Stimulated activated CD4-positive, alpha-beta T cell treated with anti-CD3 and anti-CD28 coated beads, TNF-alpha, amount 100 ng/mL, for 1 hour (primary cell): ENCODE results near the gene MYL10.
"Not testable (repeated sequence)": the region's sequence is repeated elsewhere in the genome, so short reads cannot be mapped to it uniquely, and the experiment has no call there.

Experiments used
- DNase-seq, 3 donors: peaks; one replicate each; pipeline ENCODE4 v3.0.0-alpha.2; 2020; ENCODE audit warnings: low read depth in 3 of 3, low spot score in 1 of 3

Gene MYL10

DNA sequence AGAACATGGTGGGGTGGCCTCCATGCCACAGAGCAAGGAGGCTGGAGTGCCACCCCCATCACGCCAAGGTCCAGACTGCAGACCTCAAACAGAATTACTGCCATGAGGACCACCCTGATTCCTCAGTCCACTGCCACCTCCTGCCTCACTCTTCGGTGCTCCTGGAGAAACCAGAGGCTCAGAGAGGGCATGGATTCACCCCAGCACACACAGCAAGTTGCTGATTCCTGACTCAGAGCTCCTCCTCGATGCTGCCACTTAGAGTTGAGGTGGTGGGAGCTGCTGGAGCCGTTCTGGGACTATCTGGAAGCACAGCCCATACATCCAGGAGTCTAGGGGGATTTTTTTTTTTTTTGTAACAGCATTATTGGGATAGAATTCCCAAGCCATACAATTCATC lies 22.0 kb upstream of the MYL10 start:
- DNase-seq: no peak

DNA sequence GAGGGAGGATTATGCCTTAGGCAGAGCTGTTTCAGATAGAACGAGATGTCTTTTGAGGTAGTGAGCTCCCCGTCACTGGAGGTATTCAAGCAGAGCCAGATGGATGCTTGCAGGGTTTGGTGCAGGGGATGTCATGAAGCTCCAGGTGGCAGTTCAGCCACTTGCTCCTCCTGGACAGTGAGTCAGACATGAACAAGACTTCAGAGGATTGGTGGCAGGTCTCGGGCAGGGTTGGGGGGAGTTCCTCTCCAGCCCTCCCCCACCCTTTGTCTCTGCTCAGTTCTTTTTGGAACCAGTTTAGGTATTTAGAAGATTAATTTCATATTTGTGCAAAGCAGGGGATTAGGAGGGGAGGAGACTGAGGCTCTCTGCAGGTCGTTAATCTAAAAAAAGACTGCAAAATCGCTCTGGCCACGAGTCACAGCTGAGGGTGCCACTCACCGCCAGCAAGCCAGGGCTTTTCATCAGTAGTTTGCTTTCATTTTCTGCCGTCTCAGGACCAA lies 21.5 kb upstream of the MYL10 start:
- DNase-seq: no peak

DNA sequence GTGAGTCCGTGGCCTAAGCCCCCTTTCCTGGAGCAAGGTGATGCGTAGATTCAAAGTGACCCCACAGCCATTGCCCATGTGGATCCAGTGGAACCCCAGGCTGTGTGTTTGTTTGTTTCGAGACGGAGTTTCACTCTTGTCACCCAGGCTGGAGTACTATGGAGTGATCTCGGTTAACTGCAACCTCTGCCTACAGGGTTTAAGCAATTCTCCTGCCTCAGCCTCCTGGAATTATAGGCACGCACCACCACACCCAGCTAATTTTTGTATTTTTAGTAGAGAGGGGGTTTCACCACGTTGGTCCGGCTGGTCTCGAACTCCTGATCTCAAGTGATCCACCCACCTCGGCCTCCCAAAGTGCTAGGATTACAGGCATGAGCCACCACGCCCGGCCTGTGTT lies 18.8 kb upstream of the MYL10 start:
- DNase-seq: not testable (repeated sequence)

DNA sequence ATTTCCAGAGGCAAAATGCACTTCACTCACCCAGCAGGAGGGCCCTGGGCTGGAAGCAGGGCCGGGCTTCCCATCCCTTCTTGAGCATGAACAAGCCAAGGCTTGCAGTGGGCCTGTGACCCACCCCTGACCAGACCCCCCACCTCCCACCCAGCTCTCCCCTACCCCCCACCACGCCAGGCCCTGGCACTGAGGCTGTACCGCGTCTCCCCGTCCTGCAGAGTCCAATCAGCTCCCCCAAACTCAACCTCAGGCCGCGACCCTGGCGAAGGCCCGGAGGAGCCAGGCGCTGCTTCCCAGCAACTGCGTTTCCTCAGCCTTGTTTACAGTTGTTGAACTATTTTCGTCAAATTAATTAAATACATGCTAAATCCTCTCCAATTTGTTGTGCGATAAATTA lies 16.9 kb upstream of the MYL10 start:
- DNase-seq: no peak

DNA sequence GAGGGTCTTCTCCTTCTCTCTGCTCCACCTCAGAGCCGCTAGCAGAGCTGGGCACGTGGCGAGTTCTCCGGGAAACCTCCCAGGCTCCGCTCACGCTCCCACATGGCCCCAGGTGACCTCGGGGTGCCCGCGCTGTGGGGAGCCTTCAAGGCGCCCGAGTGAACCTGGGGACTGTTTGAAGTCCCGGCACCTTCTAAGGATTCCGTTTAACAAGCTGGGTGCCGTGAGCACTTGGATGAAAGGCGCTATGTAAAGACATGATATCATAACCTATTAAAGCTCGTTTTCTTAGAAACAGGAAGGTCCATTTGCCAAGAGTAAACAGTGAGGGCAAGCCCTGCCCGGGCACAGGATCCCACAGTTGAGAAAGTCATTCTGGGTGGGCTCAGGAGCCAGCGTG lies 15.8 kb upstream of the MYL10 start:
- no peak for DNase-seq

DNA sequence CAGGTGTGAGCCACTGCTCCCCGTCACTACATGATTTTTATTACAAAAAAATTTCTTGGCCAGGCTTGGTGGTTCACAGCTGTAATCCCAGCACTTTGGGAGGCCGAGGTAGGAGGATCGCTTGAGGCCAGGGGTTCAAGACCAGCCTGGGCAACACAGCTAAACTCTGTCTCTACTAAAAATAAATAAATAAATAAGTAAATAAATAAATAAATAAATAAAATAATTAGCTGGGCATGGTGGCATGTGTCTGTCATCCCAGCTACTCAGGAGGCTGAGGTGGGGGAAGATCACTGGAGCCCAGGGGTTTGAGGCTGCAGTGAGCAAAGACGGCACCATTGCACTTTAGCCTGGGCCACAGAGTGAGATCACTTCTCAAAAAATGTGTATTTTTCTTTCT lies 10.0 kb upstream of the MYL10 start:
- not testable (repeated sequence) for DNase-seq

DNA sequence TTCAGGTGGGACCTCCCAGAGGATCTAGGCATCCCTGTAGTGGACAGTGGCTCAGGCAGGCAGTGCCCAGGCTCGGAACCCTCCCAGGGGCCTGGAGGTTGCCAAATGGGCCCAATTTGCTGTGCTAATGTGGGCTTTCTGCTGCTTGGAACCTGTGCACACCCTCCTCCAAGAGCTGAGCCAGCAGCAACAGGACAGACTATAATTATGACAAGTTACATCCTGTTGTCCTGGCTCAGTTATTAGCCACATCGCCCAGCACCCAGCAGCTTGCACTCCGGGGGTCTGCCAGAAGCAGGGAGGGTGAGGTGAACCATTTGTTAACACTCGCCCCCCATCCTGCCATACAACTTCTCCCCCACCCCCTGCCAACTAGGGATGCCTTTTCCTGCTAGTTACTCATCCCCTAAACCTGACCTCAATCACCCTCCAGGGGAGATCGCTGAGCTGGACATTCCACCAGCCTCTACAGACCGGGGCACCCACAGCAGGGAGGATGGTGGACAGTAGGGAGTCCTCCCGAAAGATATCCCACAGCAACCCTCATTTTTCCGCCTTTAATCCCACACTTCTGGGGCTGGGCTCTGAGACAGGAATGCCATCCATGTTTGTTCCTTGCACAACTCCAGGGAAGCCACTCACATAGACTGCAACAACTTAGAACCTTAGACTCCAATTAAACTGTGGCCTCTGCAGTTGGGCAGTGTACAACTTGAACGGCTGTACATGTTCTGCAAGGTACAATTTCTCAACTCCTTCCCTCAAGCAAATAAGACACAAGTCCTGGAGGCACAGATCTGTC lies 7.9 kb upstream of the MYL10 start:
- DNase-seq: no peak

DNA sequence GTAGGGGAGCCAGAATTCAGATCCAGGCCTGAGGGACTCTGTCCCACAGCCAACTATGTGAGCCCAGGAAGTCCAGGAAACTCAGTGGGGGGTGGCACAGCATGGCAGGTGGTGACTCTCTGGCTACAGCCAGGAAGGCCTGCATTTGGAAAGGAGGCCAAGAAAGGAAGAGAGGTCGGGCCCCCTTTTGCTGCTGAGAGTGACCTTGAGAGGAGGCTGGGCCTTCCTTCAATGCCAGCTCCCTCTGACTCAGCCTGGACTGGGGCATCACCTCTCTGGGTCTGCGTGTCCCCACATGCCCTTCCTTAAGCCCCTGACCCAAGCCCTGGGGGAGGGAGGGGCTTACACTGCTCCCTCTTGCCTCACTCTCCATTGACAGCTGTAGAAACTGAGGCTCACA lies 6.4 kb upstream of the MYL10 start:
- DNase-seq: no peak

DNA sequence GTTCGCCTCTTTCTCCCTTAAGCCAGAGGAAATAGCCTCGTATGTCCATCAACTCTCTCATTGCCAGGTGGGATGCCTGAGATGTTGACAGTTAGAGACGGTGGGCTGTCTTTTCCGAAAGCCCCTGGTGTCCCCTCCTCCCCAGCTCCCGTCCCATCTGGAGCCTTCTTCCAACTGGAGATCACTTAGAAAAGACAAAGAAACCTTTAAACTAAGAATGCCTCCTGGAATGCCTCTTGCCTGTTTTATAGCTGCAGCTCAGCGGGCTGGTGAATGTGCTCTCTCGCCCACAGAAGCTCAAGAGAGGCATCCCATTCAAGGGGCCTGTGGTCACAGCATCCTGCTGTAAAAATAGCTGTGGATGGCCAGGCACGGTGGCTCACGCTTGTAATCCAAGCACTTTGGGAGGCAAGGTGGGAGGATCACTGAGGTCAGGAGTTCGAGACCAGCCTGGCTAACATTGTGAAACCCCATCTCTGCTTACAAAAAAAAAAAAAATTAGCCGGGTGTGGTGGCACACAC lies 5.2 kb upstream of the MYL10 start:
- no peak for DNase-seq

DNA sequence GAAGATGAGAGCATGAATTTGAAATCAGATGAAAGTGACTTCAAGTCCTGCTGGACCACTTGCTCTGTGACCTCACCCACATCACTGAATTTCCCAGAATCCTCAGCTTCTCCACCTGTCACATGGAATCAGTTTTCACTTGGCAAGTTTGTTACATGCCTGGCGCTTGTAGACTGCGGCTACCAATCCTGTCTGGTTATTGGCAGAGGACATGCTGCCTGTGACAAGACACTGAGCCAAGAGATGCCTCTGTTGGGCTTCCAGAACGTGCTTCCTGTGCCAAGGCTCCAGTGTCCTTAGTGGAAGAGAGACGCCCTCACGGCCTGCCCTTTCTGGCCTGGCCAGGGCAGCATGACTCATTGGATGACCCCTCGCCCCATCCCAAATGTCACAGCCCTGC lies 4.4 kb upstream of the MYL10 start:
- DNase-seq: no peak

DNA sequence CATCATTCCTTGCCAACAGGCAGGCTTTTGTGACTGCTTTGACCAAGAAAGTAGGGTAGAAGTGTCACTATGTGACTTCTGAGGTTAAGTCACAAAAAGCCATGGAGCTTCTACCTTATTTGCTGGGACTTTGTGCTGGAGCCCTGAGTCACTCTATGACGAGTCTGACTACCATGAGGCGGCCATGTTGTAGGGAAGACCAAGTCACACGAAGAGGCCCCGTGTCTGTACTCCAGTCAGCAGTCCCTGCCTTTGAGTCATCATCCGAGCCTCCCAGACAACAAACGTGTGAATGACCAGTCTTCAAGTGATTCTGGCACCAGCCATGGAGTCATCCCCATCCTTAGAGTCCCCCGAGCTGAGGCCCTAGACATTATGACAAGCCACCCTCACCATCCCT lies 3.5 kb upstream of the MYL10 start:
- no peak for DNase-seq

DNA sequence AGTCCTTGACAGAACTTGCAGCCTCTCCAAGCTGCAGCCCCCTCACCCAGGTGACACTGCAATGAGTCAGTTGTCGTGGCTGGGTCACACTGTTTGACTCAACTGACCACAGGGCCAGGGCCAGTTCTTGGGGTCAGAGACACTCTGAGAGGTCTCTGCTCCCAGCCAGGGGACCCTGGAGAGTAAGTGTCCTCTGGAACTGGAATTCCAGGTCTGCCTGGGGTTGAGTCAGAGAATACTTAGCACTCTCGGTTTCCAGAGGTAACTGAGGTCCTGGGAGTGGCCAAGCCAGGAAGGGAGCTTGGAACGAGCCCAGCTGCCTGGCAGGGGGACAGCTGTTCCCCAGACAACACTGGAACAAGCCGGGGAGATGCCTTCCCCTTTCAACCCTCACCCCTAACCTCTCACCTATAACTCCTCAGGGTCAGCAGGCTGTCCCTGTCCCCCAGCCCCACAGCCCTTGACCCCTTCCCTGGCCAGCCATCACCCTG lies 2.2 kb upstream of the MYL10 start:
- DNase-seq: no peak

DNA sequence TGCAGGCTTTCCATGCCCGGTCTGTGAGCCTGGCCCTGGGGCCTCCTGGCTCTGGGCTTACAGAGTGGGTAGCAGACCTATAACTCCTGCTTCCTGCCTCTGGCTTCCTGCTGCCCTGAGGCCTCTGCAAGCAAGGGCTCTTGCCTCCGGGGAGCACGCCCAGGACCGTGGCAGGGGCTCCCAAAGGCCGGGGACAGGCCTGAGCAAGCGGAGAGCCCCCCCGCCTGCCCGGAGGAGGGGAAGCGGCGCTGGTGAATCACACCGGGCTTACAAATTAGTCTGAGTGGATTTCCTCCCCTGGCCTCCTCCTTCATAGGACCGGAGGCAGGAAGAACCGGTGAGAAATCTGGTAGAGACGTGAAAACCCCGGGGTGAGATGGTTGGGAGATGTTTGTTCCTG lies 1.5 kb upstream of the MYL10 start:
- DNase-seq: no peak

DNA sequence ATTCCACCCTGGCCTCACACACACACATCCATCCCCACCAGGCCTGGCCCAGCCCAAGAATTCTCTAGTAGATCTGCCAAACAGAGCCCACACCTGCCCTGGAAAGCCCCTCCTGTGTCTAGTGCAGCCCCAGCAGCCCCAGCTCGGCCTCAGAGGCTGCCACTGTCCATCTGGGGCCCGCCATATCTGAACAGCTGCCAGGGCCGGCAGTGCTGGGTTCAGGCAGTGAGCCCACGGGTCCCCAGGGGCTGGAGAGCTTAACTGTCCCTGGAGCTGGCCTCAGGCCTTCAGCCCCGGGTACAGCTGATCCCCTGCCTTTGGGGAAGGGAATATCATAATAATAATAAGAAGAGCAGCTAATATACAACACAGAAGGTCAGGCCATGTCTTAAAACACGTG lies 574 bp downstream of the MYL10 start:
- no peak for DNase-seq

DNA sequence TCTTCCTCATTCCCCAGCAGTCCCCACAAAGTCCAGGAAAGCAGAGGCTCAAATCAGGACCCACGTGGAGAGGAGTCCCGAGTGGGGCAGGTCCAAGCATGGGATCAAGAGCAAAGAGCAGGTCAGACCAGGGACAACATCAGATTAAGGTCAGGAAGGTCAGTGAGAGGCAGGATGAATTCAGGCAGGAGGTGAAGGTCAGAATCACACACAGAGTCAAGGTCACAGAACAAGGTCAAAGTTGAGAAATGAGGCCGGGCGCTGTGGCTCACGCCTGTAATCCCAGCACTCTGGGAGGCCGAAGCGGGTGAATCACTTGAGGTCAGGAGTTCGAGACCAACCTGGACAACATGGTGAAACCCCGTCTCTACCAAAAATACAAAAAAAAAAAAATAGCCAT lies 2.3 kb downstream of the MYL10 start:
- no peak for DNase-seq

DNA sequence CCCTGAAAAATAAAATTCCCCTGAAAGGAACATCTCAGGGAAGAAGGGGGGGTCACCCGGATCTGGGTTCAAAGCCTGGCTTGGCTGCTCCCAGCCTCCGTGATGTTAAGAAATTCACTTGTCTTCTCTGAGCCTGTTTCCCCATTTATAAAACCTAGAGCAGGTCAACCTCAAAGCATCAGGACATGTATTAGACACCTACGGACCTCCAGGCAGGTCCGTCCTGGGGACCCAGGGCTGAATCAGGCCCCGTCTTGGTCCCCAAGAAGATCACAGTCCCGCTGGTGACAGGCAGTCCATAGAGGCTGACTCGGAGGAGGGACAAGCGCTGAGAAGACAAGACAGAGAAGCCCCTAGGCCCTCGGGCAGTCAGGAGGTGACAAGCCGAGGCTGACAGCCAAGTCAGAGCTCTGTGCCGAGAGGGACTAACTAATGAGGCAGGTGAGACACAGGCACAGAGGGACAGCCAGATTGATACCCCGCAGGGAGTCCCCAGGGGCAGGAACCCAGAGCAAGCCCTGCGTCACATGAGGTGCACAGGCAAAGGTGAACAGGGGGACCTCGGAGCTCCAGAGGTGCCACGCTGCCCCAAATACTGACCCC lies 2.9 kb downstream of the MYL10 start:
- no peak for DNase-seq

DNA sequence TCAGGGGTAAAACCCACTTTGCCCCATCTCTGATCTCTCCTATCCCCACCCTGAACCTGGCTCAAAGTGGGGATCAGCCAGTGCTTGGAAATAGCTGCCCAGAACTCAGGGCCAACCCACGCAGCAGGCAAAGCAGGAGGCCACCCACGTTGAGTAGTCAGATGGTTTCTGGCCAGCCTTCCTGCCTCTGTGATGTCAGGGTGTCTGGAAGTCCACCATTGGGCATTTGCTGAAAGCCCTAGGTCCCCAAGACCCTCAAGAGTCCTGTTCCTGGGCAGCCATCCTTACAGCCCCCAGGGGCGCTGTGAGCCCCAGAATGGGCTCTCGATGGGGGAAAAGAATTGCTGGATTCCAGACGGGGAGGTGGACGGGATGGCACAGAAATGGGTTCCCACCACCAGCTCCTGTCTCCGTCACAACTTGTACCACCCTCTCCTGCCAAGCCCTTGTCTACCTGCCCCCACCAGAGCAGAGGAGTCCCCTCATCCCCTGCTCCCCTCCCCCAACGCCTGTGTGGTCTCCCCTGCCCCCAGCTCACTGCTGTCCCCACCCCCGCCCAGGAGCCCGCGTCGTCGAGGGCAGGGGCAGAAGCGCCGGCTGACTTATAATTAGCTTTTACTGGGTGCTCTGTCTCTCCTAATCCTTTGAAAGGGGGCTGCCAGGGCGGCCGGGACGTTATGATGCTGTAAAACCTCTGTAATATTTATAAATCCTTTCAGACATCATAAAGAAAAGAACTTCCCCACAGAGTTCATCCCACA lies 3.9 kb downstream of the MYL10 start:
- DNase-seq: no peak

DNA sequence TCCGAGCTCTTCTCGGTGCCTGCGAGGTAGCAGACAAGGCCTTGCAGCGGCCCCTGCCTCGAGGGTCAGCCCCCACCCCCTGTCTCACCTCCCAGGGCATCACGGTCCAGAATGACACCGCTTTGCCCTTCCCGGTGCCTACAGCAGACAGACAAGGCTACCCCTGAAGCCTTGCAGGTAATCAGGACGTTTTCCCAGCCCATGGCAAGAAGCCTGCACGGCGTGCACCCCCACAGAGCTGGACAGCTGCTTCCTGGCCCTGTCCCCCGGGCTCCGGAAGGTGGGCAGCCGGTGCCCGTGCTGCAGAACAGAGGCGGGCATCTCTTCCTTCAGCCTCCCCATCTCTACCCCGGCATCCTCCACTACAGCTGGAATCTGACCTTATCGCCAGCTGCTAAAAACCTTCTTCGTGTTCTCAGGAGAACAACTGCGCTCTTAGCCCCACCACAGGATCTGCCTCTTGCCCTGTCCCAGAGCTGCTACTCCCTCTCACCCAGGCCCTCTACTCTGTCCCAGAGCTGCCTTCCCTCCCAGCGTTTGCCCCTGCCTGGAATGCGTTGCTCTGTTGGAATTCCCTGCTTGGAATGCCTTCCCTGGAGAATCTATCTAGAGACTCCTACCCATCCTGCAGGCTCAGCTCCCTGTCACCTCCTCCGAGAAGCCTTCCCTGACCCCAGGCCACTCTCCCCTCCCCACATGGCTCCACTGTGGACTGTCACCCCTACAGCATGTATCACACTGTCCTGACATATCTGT lies 4.7 kb downstream of the MYL10 start:
- DNase-seq: no peak

DNA sequence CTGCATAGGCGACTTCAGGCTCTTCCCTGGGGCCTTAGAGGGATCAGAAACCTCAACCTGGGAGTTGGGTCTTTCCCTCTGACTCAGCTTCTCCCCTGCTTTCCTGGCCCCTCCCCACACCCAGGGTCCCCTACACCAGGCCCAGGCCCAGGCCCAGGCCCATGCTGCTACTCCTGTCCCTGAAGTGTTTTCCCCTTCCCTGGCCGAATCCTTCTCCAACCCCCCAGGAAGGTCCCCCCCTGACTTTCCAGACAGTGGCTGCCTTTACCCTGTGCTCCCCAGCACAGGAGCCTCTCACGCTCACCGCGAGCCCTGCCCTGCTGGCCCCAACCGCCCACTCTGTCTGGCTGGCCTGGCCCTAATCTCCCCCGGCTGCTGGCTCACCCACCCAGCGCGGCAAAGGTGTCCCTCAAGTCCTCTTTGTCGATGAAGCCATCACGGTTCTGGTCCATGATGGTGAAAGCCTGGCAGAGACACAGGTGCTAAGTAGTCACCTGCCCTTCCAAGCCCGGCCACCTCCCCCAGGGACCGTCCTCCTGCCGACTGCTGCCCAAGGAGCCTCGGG lies 6.4 kb downstream of the MYL10 start:
- DNase-seq: no peak

DNA sequence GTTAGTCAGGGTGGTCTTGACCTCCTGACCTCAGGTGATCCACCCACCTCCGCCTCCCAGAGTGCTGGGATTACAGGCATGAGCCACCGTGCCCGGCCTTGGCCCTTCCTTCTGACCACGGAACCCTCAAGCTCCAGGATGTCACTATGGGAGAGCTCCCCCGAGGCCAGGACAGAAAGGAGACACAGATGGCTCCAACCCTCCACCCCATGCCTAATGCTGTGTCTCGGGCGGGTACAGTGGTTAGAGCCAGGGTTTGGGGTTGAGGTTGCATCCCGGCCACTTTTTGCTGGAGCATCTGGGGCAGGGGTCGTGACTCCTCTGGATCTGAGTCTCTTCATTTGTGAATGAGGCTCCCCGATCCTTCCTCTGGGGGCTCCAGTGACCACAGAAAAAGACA lies 8.1 kb downstream of the MYL10 start:
- no peak for DNase-seq

DNA sequence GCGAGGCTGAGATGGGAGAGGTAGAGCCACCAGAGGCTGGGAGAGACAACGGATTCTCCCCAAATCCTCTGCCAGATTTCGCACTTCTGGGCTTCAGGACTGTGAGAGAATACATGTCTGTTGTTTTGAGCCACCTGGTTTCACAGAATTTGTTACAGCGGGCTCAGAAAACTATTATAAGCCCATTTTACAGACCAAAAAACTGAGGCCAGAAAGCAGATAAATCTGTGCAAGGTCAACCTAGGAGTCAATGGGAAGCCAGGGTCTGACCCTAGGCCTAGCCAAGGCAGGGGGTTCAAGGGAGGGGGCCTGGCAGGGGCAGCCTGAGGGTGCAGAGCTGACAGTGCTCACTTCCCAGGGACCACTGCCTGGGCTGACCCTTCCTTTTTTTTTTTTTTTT lies 8.7 kb downstream of the MYL10 start:
- DNase-seq: no peak
